Activated naive CD4-positive, alpha-beta T cell treated with anti-CD3 and anti-CD28 coated beads for 36 hours (primary cell): Measurements from ENCODE around the gene SLC39A6. TPM values are rescaled to one million over a fixed set of nuclear protein-coding genes. Genes with fewer than 3 reads are reported as not detected.
A peak's percentile ranks its signal among the peaks of the same experiment; 100 is the strongest.
"Not testable (repeated sequence)": the region's sequence is repeated elsewhere in the genome, so short reads cannot be mapped to it uniquely, and the experiment has no call there.

Source experiments
- CTCF ChIA-PET: fragments of 350-600 bp; sonication (Branson Sonifier 250); formaldehyde crosslinking; loops from one replicate; lab custom pipeline; 2021; ENCODE audit warnings: antibody characterized with exemption; lab: Charles Lee
- DNase-seq: peaks from one replicate; pipeline ENCODE4 v3.0.0-alpha.2; 2020
- H3K27ac Mint-ChIP-seq: one replicate; pipeline ENCODE4 v1.8.0; 2021; ENCODE audit warnings: mild to moderate bottlenecking, mixed read lengths
- H3K27me3 Mint-ChIP-seq: one replicate; pipeline ENCODE4 v1.8.0; 2021; ENCODE audit warnings: low read depth, mixed read lengths
- H3K36me3 Mint-ChIP-seq: one replicate; pipeline ENCODE4 v1.8.0; 2021; ENCODE audit warnings: low read depth, mixed read lengths
- H3K4me1 Mint-ChIP-seq: one replicate; pipeline ENCODE4 v1.8.0; 2021; ENCODE audit warnings: low read depth, mixed read lengths
- H3K4me3 Mint-ChIP-seq: one replicate; pipeline ENCODE4 v1.8.0; 2021; ENCODE audit warnings: mild to moderate bottlenecking, moderate library complexity, mixed read lengths
- H3K9me3 Mint-ChIP-seq: one replicate; pipeline ENCODE4 v1.8.0; 2021; ENCODE audit warnings: mixed read lengths
- intact Hi-C: fragments of 100-400 bp; cut with micrococcal nuclease; formaldehyde crosslinking; loops from one replicate; pipeline ENCODE4 v1.15.1; 2023
- total RNA-seq, 2 experiments: library from RNA; stranded (reverse); gene quantifications; one replicate each; pipeline ENCODE4 v1.2.3, GENCODE V29; 2021

SLC39A6 gene
- total RNA-seq, 2 experiments from 2014 or later = 15.4 to 15.7 TPM

- H3K27ac Mint-ChIP-seq, H3K4me1 Mint-ChIP-seq, intact Hi-C loops, H3K36me3 Mint-ChIP-seq, H3K9me3 Mint-ChIP-seq, DNase-seq, H3K27me3 Mint-ChIP-seq, CTCF ChIA-PET, H3K4me3 Mint-ChIP-seq: not testable (repeated sequence)
Observed at GRCh38 chr18:36072406-36072805, 56.7 kb downstream of the SLC39A6 start.

GRCh38 chr18:36067055-36067957, 61.8 kb downstream of the SLC39A6 start, which contains the start of gene RPRD1A:
Gene RPRD1A, minus strand, starts transcription at chr18:36067559. Its CDS starts 155 bp downstream, at chr18:36067404.
- H3K9me3 Mint-ChIP-seq = no peaks in the 10 kb centered on the region
- CTCF ChIA-PET = interaction anchor here (0.6 to 1.0 kb wide), 2 partner anchors 28 to 49 kb away, joined by 3 read pairs; no protein-coding TSS in a partner anchor
- intact Hi-C loops = no loop called here
- no peaks in the 10 kb centered on the region for H3K27me3 Mint-ChIP-seq
- H3K36me3 Mint-ChIP-seq = peaks cover 9% of the 10 kb centered on the region
- peak within 1 kb of the TSS; percentile 90 for H3K27ac Mint-ChIP-seq
- peaks cover 34% of the 10 kb centered on the region for H3K4me1 Mint-ChIP-seq
- peak; percentile 98 for DNase-seq
- peak within 1 kb of the TSS; percentile 90 for H3K4me3 Mint-ChIP-seq

- intact Hi-C loops = loop anchor here (1.0 kb wide), 2 partner anchors 63 to 94 kb away; partner anchors contain the start of genes ELP2, RMP24 and SLC39A6
- Mint-ChIP-seq H3K36me3 (peaks cover 10% of the 10 kb centered on the region), H3K27ac (peak overlapping the region; percentile 90)
Observed at GRCh38 chr18:36066686-36067054, 62.5 kb downstream of the SLC39A6 start.

GRCh38 chr18:36066001-36066400, 63.1 kb downstream of the SLC39A6 start:
- H3K9me3 Mint-ChIP-seq = no peaks in the 10 kb centered on the region
- peak overlapping the region; percentile 90 for H3K4me3 Mint-ChIP-seq
- H3K4me1 Mint-ChIP-seq = peaks cover 40% of the 10 kb centered on the region
- intact Hi-C loops = loop anchor here (1.0 kb wide), 2 partner anchors 63 to 94 kb away; partner anchors contain the start of genes ELP2, RMP24 and SLC39A6
- peaks cover 12% of the 10 kb centered on the region for H3K36me3 Mint-ChIP-seq
- DNase-seq = no peak
- peak overlapping the region; percentile 90 for H3K27ac Mint-ChIP-seq
- CTCF ChIA-PET = interaction anchor here (0.7 to 1.2 kb wide), 3 partner anchors 30 to 48 kb away, joined by 3 to 4 read pairs (median 3); no protein-coding TSS in a partner anchor
- H3K27me3 Mint-ChIP-seq = no peaks in the 10 kb centered on the region

More at GRCh38 chr18:36066686-36067054, 62.5 kb downstream of the SLC39A6 start:
- no peak for DNase-seq
- H3K4me3 Mint-ChIP-seq = peak overlapping the region; percentile 90
- H3K27me3 Mint-ChIP-seq = no peaks in the 10 kb centered on the region
- CTCF ChIA-PET = interaction anchor here (0.7 kb wide), 1 partner anchor 49 kb away, joined by 3 read pairs; no protein-coding TSS in a partner anchor
- no peaks in the 10 kb centered on the region for H3K9me3 Mint-ChIP-seq
- peaks cover 36% of the 10 kb centered on the region for H3K4me1 Mint-ChIP-seq

GRCh38 chr18:36064809-36065079, 64.4 kb downstream of the SLC39A6 start:
- CTCF ChIA-PET = interaction anchor here (1.2 kb wide), 1 partner anchor 47 kb away, joined by 4 read pairs; no protein-coding TSS in a partner anchor

GRCh38 chr18:36064027-36064808, 64.9 kb downstream of the SLC39A6 start:
- intact Hi-C loops = no loop called here
- no peak for DNase-seq
- H3K36me3 Mint-ChIP-seq = peaks cover 12% of the 10 kb centered on the region
- H3K4me3 Mint-ChIP-seq = no peak overlapping the region
- H3K27ac Mint-ChIP-seq = no peak overlapping the region
- H3K9me3 Mint-ChIP-seq = no peaks in the 10 kb centered on the region
- CTCF ChIA-PET = no interaction called here
- peaks cover 44% of the 10 kb centered on the region for H3K4me1 Mint-ChIP-seq
- H3K27me3 Mint-ChIP-seq = no peaks in the 10 kb centered on the region

More at GRCh38 chr18:36064809-36065079, 64.4 kb downstream of the SLC39A6 start:
- H3K9me3 Mint-ChIP-seq, intact Hi-C loops, H3K27ac Mint-ChIP-seq, H3K27me3 Mint-ChIP-seq, DNase-seq, H3K4me3 Mint-ChIP-seq: not testable (repeated sequence)
- H3K4me1 Mint-ChIP-seq = peaks cover 44% of the 10 kb centered on the region
- H3K36me3 Mint-ChIP-seq = peaks cover 12% of the 10 kb centered on the region

- H3K36me3 Mint-ChIP-seq = peaks cover 8% of the 10 kb centered on the region
- H3K9me3 Mint-ChIP-seq = no peaks in the 10 kb centered on the region
- intact Hi-C loops = no loop called here
- CTCF ChIA-PET = no interaction called here
- H3K4me3 Mint-ChIP-seq = no peak overlapping the region
- H3K27ac Mint-ChIP-seq = no peak overlapping the region
- no peaks in the 10 kb centered on the region for H3K27me3 Mint-ChIP-seq
- DNase-seq = no peak
- H3K4me1 Mint-ChIP-seq = peaks cover 40% of the 10 kb centered on the region
Observed at GRCh38 chr18:36058674-36059073, 70.5 kb downstream of the SLC39A6 start.

Other genes with a start within 250 kb of the SLC39A6 start
- 10 to 100 TPM; 33.9 to 35.1 TPM for gene RPRD1A, start 61.8 kb downstream of the SLC39A6 start, total RNA-seq
- gene ELP2, start 559 bp upstream of the SLC39A6 start, total RNA-seq = 10 to 100 TPM; 90.1 to 92.0 TPM
- not detected for gene MOCOS, start 58.2 kb upstream of the SLC39A6 start, total RNA-seq
- not detected for gene FHOD3, start 168.4 kb upstream of the SLC39A6 start, total RNA-seq